Measurements from ENCODE around the gene ARHGEF33. TPM values are rescaled to one million over a fixed set of nuclear protein-coding genes. Genes with fewer than 3 reads are reported as not detected.

Gene ARHGEF33
- 0.47 and 0.58 TPM in 2 replicates for total RNA-seq (2014; rRNA removed; shearing (Covaris generic))
- 0.17 and 0.30 TPM in 2 replicates for polyA plus RNA-seq (2014; cell fraction: nucleus; rRNA removed)

GRCh38 chr2:38889575-38889974 lies at the start of gene ARHGEF33:
ARHGEF33 (plus strand) TSS chr2:38889875; CDS start chr2:38919448, 29,573 bp downstream.
- DNase-seq (ENCODE audit: extremely low read depth, low read depth) = no peak

- no peak for DNase-seq (ENCODE audit: extremely low read depth, low read depth)
These were observed 39.6 kb upstream of the ARHGEF33 start for GRCh38 chr2:38850045-38850444.

DNA sequence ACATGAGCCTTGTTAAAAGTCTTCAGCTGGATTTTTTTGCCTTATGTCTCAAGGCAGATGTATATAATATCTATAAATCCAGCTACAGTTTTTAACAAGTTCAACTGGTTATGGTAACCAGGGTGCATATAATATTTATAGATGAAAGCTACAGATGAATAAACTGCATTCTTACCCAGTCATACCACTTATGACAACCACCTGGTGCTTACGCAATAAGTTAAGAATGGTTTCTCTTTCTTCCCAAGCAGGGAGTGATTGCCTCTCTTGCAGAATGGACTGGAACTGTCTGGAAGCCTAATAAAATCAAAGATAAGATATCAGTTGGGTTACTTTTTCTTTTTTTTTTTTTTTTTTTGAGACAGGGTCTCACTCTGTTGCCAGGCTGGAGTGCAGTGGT lies 33.5 kb upstream of the ARHGEF33 start:
- no peak for DNase-seq (ENCODE audit: extremely low read depth, low read depth)

- DNase-seq (ENCODE audit: extremely low read depth, low read depth) = no peak
These were observed 27.2 kb upstream of the ARHGEF33 start for GRCh38 chr2:38862476-38862875.

- no peak for DNase-seq (ENCODE audit: extremely low read depth, low read depth)
These were observed 26.5 kb upstream of the ARHGEF33 start for GRCh38 chr2:38863061-38863695.

DNA sequence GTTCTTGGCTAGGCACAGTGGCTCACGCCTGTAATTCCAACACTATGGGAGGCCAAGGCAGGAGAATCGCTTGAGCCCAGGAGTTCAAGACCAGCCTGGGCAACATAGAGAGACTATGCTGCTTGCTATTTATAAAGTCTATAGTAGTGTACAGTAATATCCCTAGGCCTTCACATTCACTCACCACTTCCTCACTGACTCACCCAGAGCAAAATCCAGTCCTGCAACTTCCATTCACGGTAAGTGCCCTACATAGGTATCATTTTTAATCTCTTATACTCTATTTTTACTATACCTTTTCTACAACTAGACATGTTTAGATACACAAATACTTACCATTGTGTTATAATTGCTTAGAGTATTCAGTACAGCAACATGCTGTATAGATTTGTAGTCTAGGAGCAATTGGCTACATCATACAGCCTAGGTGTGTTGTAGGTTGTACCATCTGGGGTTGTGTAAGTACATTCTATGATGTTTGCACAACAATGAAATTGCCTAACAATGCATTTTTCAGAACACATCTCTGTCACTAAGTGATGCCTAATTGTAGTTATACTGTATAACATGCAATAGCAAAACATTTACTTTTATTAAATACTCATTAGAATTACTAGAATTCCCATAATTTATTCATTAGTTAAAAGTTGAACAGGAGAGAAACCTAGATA lies 22.8 kb upstream of the ARHGEF33 start:
- no peak for DNase-seq (ENCODE audit: extremely low read depth, low read depth)

- no peak for DNase-seq (ENCODE audit: extremely low read depth, low read depth)
These were observed 18.2 kb upstream of the ARHGEF33 start for GRCh38 chr2:38871432-38871831.

- no peak for DNase-seq (ENCODE audit: extremely low read depth, low read depth)
These were observed 15.9 kb upstream of the ARHGEF33 start for GRCh38 chr2:38873763-38874162.

- DNase-seq (ENCODE audit: extremely low read depth, low read depth) = no peak
These were observed 14.5 kb upstream of the ARHGEF33 start for GRCh38 chr2:38875227-38875575.

DNA sequence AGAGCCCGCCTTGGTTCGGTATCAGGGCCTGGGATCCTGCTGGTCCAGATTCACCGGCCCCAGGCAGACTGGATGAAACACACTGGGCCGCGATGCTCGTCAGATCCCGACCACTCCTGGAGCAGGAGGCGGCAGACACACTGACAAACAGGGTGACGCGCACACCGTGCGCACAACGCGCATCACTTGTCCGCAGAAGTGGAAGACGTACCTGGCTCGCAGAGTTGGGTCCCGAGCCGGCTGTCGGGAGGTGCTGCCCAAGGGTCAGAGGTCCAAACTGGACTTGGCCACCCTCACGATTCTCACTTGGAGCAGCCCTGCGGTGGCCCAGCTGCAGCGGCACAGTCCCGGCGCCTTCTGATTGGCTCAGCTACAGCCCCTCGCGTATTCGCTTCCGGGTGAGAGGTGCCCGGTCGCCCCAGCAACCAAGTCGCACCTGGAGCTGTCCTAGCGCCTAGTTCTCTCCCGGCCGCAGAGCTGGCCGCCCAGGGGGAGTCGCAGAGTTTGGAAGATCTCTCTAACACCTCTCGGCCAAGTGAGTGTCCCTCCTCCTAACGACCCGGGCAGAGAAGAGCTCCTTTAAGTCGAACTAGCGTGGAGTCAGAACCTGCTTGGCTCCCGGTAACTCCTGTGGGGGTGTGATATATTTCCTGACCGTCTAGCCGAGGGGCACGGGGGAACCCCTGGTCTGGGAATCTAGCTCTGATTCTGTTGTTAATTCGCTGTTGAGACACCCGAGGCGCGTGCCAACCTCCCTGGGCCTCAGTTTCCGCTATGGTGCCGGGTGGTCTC lies 13.9 kb upstream of the ARHGEF33 start, which contains the start of the genes DHX57 and MORN2:
DHX57 (minus strand) TSS at position 359 of the 792 bp plus-strand sequence. CDS start 7,529 bp downstream, outside the sequence.
MORN2 (plus strand) TSS at position 401 of the 792 bp plus-strand sequence.
- DNase-seq (ENCODE audit: extremely low read depth, low read depth) = peak; percentile 75

DNA sequence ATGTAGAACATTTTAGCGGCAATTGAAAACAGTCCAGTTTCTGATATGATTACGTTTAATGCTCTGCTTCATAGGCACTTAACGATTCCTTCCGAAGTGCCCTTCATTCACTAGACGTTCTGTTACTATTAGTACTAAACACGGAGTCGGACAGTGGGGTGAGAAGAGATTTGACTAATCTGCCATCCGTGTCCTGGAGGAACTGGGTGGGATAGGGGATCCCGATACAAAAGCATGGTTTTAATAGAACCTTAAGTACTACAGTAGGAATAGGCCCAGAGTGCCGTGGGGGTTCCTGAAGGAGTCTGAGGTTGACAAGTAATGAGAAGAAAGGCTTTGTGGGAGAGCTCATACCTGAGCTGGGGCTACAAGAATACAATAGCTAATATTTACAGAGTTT lies 13.3 kb upstream of the ARHGEF33 start:
- no peak for DNase-seq (ENCODE audit: extremely low read depth, low read depth)

DNA sequence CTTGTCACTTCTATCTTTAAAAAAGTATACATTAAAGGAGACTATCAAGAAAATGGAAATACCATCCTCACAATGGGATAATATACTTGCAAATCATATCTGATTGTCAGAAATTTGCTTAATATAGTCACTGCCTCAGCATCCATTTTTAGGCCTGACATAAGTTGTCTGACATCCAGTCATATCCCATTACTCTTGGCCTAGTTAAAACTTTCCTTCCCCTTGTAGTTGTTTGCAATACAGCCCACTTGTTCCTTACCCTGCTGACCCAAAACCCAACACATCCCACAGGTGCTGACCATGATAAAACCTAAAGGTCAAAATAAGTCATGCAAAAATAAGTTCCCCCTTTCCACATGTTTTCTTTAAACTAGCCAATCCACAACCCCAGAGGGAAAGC lies 3.6 kb upstream of the ARHGEF33 start:
- no peak for DNase-seq (ENCODE audit: extremely low read depth, low read depth)

- DNase-seq (ENCODE audit: extremely low read depth, low read depth) = no peak
These were observed 2.3 kb upstream of the ARHGEF33 start for GRCh38 chr2:38887347-38887746.

- DNase-seq (ENCODE audit: extremely low read depth, low read depth) = no peak
These were observed 1.6 kb upstream of the ARHGEF33 start for GRCh38 chr2:38887902-38888554.

DNA sequence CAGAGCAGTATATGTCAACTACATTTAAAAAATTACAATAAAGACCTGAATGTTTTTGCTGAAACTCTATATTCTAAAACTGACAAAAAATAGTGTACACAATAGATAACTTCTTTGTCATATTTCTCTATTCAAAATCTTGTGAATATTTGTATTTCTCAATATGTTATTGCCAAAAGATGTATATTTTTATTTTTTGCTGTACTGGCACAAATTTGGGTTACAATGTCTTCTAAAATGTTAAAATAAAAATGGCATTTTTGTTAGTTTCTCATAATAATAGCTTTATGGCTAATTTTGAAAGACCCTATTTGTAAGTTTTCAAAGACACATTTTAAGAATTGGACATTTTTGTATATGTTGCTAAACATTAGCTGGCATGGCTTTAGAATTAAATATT lies 630 bp upstream of the ARHGEF33 start:
- DNase-seq (ENCODE audit: extremely low read depth, low read depth) = no peak

DNA sequence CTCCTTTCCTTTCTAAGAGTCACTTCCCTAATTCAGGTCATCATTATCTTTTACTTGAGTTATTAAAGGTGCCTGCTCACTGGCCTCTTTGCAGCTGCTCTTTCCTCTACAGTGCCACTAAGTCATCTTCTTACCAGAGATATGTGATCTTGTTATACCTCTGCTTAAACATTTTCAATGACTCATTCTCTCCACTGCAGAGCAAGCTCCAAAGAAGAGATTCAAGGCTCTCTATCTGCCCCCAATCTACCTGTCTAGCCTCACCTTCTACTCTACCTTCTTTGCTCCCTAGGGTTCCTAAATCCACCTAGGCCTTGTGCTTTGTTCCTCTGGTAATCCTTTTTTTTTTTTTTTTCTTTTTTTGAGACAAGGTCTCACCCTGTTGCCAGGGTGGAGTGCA lies 3.1 kb downstream of the ARHGEF33 start:
- no peak for DNase-seq (ENCODE audit: extremely low read depth, low read depth)

- no peak for DNase-seq (ENCODE audit: extremely low read depth, low read depth)
These were observed 8.6 kb downstream of the ARHGEF33 start for GRCh38 chr2:38898256-38898655.

DNA sequence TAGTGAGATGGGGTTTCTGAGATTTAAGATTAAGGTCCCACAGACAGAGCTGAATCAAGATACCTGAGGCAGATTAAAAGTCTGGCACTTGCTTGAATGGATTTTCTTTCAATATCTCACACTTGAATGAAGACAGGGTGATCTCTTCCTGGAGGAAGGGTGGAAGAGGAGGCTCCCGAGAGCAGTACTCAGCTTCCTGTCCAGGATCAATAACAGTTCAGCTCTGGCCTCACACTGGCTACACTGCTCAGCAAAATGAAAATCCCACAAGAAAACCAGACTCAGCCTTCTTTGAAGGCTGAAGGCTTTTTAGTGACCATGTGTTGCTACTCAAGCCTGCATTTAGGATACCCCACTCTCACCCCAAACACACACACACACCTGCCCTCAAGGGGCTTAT lies 11.1 kb downstream of the ARHGEF33 start:
- no peak for DNase-seq (ENCODE audit: extremely low read depth, low read depth)

DNA sequence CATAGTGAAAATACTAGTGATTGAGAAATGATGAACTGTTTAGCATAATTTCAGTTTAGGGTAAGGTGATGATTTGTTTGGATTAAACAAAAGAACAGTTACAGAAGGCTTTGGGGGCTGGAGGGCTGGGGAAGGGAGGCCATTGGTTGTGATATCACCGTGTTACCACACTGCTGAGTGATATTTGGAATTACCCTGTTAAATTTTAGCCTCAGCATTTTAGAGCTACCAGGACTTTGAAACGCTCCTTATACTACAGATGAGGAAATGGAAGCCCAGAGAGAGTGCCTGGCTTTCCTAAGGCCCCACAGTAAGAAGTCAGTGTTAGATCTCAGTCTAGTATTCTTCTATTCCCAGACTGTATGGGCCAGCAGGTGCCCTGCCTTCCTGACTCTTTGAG lies 15.6 kb downstream of the ARHGEF33 start:
- no peak for DNase-seq (ENCODE audit: extremely low read depth, low read depth)

DNA sequence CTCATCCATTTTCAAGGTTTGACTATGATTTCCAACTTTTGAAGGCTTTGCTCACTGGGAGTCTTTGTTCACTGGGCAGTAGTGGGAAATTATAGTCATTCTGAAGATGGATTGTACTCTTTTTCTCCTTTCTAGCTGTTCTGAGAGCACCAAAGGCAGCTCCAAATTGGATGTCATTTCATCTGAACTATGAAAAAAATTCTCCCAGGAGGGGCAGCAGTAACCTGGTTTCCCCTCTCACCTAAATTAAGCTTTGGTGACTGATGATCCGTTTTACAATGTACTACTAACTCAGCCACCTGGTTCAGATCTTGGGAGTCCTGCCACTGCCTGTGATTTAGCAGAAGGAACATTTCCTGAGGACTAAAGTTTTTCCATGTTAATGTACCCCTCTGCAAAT lies 17.6 kb downstream of the ARHGEF33 start:
- no peak for DNase-seq (ENCODE audit: extremely low read depth, low read depth)
